Measurements from ENCODE around the gene IL4R. TPM values are rescaled to one million over a fixed set of nuclear protein-coding genes. Genes with fewer than 3 reads are reported as not detected.

IL4R gene
- total and polyA plus RNA-seq, 2 of the 13 experiments (the other 11 are each of a cell fraction or from before 2014, with no cell fraction given): 15.9 to 49.6 TPM

DNA sequence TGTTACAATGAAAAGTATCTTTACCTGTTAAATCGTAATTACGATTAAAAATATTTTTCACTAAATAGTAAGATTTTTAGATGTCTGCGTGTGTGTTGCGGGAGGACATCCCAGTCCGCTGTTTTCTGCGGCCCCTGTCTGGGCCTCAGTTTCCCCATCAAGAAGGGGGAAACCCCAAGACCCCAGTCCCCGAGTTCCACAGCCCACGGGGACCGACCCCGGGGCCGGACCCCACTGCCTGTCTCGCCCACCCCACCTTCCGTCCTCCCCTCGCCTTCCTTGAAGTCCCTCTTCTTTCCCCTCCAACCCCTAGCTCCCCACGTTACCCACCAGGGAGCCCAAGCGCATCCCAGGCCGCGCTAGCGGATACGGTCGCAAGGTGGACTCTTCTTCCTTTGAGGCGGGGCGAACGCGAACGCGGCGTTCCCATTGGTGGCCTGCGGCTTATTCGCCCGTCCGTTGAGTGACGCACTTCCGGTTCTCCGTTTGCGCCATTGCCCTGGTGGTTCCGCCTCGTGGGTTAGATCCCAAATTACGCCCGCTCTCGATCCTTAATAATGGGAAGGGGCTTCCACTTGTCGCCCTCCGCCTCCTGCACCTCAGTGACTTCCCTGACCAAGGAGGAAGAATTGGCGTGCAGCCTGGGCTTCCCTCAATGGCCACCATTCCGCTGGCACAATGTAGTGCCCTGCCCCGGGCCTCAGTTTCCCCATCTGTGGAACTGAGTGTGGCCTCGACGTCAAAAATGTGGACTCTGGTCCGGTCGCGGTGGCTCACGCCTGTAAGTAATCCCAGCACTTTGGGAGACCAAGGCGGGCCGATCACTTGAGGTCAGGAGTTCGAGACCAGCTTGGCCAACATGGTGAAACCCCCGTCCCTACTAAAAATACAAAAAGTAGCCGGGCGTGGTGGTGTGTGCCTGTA lies 45.1 kb upstream of the IL4R start, which contains the start of gene NSMCE1 (continued):
- TF ChIP-seq, protein P1, sequence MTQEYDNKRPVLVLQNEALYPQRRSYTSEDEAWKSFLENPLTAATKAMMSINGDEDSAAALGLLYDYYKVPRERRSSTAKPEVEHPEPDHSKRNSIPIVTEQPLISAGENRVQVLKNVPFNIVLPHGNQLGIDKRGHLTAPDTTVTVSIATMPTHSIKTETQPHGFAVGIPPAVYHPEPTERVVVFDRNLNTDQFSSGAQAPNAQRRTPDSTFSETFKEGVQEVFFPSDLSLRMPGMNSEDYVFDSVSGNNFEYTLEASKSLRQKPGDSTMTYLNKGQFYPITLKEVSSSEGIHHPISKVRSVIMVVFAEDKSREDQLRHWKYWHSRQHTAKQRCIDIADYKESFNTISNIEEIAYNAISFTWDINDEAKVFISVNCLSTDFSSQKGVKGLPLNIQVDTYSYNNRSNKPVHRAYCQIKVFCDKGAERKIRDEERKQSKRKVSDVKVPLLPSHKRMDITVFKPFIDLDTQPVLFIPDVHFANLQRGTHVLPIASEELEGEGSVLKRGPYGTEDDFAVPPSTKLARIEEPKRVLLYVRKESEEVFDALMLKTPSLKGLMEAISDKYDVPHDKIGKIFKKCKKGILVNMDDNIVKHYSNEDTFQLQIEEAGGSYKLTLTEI (CRISPR knock-in tag; conservative IDR thresholded peaks at IDR 0.05): no peak
- no peak for TF ChIP-seq CBX2 (IDR thresholded peaks at IDR 0.05; ENCODE audit: low read depth, low read length)
- no peak for TF ChIP-seq CBX2 (CRISPR knock-in tag; IDR thresholded peaks at IDR 0.05; ENCODE audit: low read depth)
- peak; percentile 97 for TF ChIP-seq ATF1 (CRISPR knock-in tag; IDR thresholded peaks at IDR 0.05)
- TF ChIP-seq ATRX (CRISPR knock-in tag; IDR thresholded peaks at IDR 0.05; ENCODE audit: borderline replicate concordance): no peak
- 0 out of 2 replicates have a peak, but pooled peaks have one; percentile 45 for TF ChIP-seq TERF1 (CRISPR knock-in tag; IDR thresholded peaks at IDR 0.05)
- no peak for TF ChIP-seq THYN1 (CRISPR knock-in tag; IDR thresholded peaks at IDR 0.05; ENCODE audit: borderline replicate concordance, low read depth)
- no peak; the same call in 1 of the 2 replicates for TF ChIP-seq ZNF766 (CRISPR knock-in tag; IDR thresholded peaks at IDR 0.05; ENCODE audit: borderline replicate concordance)
- TF ChIP-seq PBX2 (CRISPR knock-in tag; IDR thresholded peaks at IDR 0.05): peak; percentile 93
- TF ChIP-seq ZNF10 (CRISPR knock-in tag; IDR thresholded peaks at IDR 0.05; ENCODE audit: borderline replicate concordance, low read depth): no peak
- 0 out of 2 replicates have a peak, but pooled peaks have one; percentile 31 for TF ChIP-seq GATAD2A (CRISPR knock-in tag; IDR thresholded peaks at IDR 0.05)
- 0 out of 2 replicates have a peak, but pooled peaks have one; percentile 32 for TF ChIP-seq ZNF441 (CRISPR knock-in tag; IDR thresholded peaks at IDR 0.05; ENCODE audit: borderline replicate concordance)
- TF ChIP-seq ZFP62 (CRISPR knock-in tag; IDR thresholded peaks at IDR 0.05): 0 out of 2 replicates have a peak, but pooled peaks have one; percentile 31
- no peak for TF ChIP-seq NR2F2 (IDR thresholded peaks at IDR 0.05; ENCODE audit: borderline replicate concordance, low read depth)
- no peak for TF ChIP-seq KLF9 (CRISPR knock-in tag; IDR thresholded peaks at IDR 0.05; ENCODE audit: low read depth)
- peak; percentile 40 for TF ChIP-seq TEAD3 (CRISPR knock-in tag; optimal IDR thresholded peaks at IDR 0.05; ENCODE audit: borderline replicate concordance)
- TF ChIP-seq ZKSCAN8 (CRISPR knock-in tag; IDR thresholded peaks at IDR 0.05; ENCODE audit: borderline replicate concordance): no peak
- TF ChIP-seq HNF4A (CRISPR knock-in tag; IDR thresholded peaks at IDR 0.05): peak; percentile 28; the same call in 1 of the 2 replicates
- peak; percentile 39; the same call in 1 of the 2 replicates for TF ChIP-seq JUN (CRISPR knock-in tag; IDR thresholded peaks at IDR 0.05)

Measured in HepG2 (cell line).